IPS DF 4.7 (cell line): ENCODE results near the gene PRMT1.
A peak's percentile ranks its signal among the peaks of the same experiment; 100 is the strongest.
"Not testable (repeated sequence)": the region's sequence is repeated elsewhere in the genome, so short reads cannot be mapped to it uniquely, and the experiment has no call there.

Source experiments
- DNase-seq: peaks from one replicate; pipeline ENCODE4 v3.0.0-alpha.2; 2013; ENCODE audit warnings: low spot score; ENCODE audit errors: extremely low read depth

The PRMT1 gene

GRCh38 chr19:49677231-49677900 is at the start of gene PRMT1:
Gene PRMT1 (plus strand): TSS chr19:49677271. CDS start chr19:49677281, 10 bp downstream.
- no peak for DNase-seq

DNA sequence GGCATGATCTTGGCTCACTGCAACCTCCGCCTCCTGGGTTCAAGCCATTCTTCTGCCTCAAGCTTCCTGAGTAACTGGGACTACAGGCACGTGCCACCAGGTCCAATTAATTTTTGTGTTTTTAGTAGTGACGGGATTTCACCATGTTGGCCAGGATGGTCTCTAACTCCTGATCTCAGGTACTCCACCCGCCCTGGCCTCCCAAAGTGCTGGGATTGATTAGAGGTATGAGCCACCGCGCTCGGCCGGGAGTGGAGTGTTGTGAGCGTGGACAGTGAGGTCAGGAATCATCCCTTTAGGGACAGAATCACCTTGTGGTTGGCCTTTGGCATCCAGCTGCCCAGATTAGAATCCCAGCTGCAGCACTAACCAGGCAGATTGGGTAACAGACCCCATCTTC is 47.4 kb upstream of the PRMT1 start:
- no peak for DNase-seq

DNA sequence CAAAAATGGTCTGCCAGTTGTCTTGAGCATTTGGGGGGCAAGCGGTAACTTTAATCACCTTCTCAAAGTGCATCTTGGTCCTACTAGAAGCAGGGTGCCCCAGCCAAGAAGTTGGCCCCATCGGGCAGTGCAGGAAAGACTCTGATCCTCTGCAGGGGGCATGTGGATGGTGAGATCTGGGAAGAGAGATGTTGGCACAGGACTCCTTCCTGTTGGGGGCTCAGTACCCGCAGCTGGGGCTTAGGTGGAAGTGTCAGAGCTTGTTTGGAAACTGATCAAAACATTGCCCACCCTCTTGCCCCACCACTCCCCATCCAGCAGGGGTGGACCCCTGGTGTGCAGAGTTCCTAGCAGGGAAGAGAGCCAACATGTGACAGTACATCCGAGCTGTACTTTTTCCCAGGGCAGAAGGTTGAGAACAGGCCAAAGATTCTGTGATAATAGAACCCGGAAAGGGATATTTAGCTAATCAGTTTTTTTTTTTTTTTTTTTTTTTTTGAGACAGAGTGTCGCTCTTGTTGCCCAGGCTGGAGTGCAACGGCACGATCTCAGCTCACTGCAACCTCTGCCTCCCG is 46.0 kb upstream of the PRMT1 start:
- DNase-seq, result no peak

DNA sequence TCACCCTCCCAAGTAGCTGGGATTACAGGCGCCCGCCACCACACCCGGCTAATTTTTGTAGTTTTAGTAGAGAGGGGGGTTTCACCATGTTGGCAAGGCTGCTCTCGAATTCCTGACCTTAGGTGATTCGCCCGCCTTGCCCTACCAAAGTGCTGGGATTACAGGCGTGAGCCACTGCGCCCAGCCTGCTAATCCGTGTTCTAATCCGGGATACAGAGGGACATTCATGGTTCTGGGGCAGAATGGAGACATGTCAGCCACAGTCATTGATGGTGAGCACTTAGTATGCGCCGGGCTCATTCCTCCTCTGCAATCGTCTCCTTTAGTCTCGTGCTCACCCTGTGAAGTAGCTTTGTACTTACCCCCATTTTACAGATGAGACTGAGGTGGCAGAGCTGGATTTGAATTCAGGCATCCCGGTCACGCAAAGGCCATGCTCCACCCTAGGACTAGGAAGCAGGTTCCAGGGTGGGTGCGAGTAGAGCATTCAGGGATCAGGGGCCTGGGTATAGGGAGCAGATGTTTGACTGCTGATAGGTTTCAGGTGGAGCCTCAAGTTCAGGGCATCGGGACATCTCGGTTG is 45.4 kb upstream of the PRMT1 start:
- DNase-seq, result no peak

DNA sequence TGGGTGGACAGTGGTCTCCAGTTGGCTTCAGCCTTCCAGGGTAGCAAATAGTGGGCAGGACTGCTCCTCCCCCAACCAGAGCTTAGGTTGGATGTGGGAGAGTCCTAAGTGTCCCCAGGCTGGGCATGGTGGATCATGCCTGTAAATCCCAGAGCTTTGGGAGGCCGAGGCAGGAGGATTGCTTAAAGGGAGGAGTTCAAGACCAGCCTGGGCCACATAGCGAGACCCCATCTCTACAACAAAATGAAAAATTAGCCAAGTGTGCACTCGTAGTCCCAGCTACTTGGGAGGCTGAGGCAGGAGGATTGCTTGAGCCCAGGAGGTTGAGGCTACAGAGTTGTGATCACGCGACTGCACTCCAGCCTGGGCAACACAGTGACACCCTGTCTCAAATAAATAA is 44.5 kb upstream of the PRMT1 start:
- no peak for DNase-seq

DNA sequence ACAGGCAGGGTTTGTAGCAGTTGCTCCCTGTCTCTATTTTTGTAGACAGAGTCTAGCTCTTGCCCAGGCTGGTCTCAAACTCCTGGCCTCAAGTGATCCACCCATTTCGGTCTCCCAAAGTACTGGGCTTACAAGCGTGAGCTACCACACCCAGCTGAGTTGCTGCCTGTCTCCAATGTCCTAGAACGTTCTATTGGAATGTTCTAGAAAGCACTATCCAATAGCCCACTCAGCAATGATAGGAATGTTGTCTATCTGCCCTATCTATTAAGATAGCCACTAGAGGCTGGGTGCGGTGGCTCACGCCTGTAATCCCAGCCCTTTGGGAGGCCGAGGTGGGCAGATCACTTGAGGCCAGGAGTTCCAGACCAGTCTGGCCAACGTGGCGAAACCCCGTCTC is 43.8 kb upstream of the PRMT1 start:
- not testable (repeated sequence) for DNase-seq

DNA sequence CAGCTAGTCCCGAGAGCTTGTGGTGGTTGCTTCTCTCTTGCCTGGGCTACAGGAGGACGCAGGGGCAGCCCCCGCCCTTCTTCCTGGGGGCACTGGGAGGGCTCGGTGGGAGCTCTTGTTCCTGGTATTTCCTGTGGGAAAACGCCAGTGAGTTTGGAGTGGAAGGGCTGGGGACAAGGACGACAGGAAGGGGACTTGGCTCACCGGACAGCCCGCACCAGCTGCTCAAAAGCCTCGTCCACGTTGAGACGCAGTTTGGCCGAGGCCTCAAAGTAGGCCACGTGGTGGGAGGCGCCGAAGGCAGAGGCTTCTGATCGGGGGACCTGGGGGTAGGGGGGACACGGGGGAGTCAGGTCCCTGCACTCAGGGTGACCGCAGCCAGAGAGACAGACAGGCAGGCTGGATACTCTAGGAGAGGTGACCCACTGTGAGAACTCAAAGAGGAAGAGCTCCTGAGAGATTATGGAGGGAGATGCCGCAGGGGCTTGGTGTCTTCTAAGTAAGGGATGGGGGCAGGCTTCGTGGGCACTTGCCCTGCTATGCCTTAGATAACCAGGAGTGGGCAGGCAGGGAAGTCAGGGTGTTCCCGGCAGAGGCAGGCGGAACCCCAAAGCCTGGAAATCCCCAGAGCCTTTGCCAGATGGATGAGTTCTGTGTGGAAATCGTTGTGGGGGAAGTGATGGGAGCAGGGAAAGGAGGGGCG is 41.4 kb upstream of the PRMT1 start:
- DNase-seq, result no peak

GRCh38 chr19:49636233-49636932 is 40.7 kb upstream of the PRMT1 start:
- DNase-seq, result no peak

GRCh38 chr19:49637821-49638738 is 39.0 kb upstream of the PRMT1 start:
- no peak for DNase-seq

GRCh38 chr19:49639401-49640112 is 37.5 kb upstream of the PRMT1 start:
- DNase-seq, result no peak

DNA sequence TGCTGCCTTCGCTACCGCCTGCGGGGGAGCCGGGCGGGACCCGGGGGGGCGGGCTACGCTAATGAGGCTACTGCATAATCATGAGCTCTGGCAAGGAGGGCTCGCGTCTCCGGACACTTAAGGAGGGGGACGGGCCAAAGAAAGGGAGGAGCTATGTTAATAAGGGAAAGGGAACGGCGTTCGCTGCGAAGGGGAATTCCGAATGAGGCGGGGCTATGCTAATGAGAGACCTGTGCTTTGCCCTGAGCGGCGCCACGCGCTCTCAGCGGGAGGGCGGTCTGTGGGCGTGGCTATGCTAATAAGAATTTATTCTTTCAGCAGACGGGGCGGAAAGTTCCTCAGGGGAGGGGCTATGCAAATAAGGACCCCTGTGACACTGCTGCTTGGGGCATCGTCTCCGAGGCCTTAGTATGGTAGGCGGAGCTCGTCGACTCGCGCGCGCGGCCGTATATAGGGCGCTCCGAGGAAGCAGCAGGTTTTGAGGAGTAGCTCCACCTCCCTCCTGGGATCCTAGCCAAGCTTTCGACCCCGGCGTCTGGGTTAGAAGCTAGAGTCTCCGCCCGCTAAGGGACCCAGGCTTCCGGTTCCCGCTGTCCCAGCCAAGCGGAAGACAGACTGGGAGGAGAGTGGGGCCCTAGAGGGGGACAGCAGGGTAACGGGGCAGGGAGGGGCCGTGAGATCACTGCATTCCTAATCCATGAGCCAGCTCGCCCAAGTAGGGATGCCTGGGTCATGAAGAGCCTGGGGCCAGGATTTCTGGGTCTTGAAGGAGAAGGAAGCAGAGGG is 36.8 kb upstream of the PRMT1 start, which contains the start of gene RRAS:
RRAS (minus strand) TSS at position 31 of the 786 bp plus-strand sequence. CDS start 45 bp downstream, outside the sequence.
- peak; percentile 99 for DNase-seq

- DNase-seq, result peak; percentile 87
Observed at GRCh38 chr19:49641688-49642491, 35.2 kb upstream of the PRMT1 start, which contains the start of gene SCAF1. Gene SCAF1 (plus strand): TSS chr19:49642209. CDS start chr19:49645027, 2,818 bp downstream.

DNA sequence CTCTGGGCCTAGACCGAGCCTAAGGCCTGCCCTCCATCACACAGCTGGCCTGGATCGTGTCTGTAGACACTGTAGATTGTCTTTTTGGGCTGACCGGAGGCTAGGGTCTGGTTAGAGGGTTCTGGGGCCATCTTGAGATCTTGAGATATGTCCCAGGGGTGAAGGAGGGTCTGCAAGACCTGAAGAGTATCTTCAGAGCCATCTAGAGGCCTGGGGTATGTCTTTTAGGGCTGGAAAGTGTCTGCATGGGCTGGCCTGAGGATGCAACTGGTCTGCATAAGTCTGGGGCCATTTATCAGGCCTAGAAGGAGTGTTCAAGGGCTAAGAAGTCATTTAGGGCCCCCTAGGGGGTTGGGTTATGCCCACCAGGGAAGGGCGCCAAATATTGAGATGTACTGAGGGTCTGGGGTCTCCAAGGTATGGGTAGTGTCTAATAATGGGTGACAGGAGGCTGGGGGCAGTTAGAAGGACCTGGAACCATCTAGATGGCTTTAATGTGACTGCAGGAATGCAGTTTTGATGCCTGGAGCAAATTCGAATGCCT is 34.5 kb upstream of the PRMT1 start:
- DNase-seq, result no peak

DNA sequence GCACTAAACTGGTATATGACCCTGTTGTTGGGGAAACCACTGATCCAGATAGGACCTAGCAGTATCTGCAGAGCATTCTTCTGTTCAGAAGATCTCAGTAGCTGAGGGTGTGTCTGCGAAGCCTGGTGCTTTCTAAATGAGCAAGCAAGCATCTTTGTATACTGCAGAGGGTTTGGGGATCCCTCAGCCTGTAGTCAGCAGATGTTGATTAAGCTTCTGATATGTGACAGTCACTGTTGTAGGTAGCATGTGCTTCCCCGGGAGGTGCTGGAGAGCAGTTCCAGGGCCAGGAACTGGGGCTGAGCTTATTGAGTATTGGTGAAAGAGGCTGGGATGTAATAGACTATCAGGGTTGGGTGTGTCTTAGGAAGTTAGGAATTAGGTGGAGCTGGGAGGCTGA is 33.6 kb upstream of the PRMT1 start:
- DNase-seq, result no peak

GRCh38 chr19:49645592-49645991 is 31.5 kb upstream of the PRMT1 start:
- no peak for DNase-seq

DNA sequence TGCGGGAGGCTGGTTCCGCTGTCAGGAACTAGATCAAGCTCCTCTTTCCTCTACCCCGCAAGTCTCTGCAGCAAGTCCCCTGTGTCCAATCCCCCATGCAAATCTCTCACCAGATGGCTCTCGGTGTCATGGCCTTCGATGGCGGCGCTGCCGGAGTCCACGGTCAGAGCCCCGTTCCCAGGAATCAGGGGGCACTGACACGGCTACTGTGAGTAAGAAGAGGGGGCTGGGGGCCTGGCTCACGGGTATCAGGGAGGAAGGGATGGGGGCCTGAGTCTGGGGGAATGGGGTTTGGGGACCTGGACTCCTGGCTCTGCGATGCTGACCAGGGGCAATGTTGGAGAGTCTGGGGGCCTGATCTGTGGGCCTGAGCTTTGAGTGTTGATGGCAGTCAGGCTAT is 31.1 kb upstream of the PRMT1 start:
- DNase-seq, result no peak

DNA sequence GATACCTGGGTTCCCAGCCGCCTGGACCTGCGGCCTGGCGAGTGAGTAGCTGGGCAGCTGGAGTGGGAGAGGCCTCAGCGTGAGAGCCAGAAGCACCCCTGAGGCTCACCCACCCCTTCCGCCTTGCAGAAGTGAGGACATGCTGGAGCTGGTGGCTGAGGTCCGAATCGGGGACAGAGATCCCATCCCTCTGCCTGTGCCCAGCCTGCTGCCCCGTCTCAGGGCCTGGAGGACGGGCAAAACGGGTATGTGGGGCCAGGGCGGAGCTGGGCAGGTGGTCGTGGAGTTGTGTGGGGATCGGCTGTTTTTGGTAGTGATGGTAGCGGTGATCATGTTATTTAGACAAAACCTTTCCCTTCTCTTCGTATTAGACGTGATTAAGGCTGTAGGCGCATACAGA is 30.5 kb upstream of the PRMT1 start:
- DNase-seq, result no peak
